Upper lobe of left lung (tissue), 6 donors: Measurements from ENCODE around the gene WIPI1. TPM values are rescaled to one million over a fixed set of nuclear protein-coding genes. Genes with fewer than 3 reads are reported as not detected.

ENCODE experiments used
- ATAC-seq, 2 donors: fragments of 200-7000 bp; cut with Tn5 transposase; one replicate each; pipeline ENCODE4 v1.9.1; 2022; ENCODE audit warnings: mild to moderate bottlenecking in 2 of 2, moderate library complexity in 2 of 2; ENCODE audit not compliant: low FRiP score in 2 of 2
- DNase-seq, 2 donors: peaks; one replicate each; pipeline ENCODE4 v3.0.0-alpha.2; 2019 to 2020
- H3K27ac ChIP-seq, 4 donors: fragments of 200-600 bp; sonication (generic); one replicate each; pipeline ENCODE4 v1.5.1; 2016 to 2019
- H3K27me3 ChIP-seq, 4 donors: fragments of 200-600 bp; sonication (generic); one replicate each; pipeline ENCODE4 v1.5.1; 2017 to 2019
- H3K36me3 ChIP-seq, 4 donors: fragments of 200-600 bp; sonication (generic); one replicate each; pipeline ENCODE4 v1.5.1; 2016 to 2019
- H3K4me1 ChIP-seq, 4 donors: fragments of 200-600 bp; sonication (generic); one replicate each; pipeline ENCODE4 v1.5.1; 2018 to 2019
- H3K4me3 ChIP-seq, 4 donors: fragments of 200-600 bp; sonication (generic); one replicate each; pipeline ENCODE4 v1.5.1; 2017 to 2019; ENCODE audit warnings: mild to moderate bottlenecking in 2 of 4, moderate library complexity in 1 of 4
- H3K9me3 ChIP-seq, 4 donors: fragments of 200-600 bp; sonication (generic); one replicate each; pipeline ENCODE4 v1.5.1; 2018 to 2019
- CTCF ChIP-seq, 6 experiments: fragments of 450-650 bp in 4 of 6; fragments of 200-600 bp in 2 of 6; sonication (generic) in 2 of 6; IDR thresholded peaks; one replicate each; pipeline ENCODE4 v1.5.1; 2016 to 2019; ENCODE audit warnings: antibody characterized with exemption in 6 of 6
- EP300 ChIP-seq, 4 donors: sonication (generic); formaldehyde crosslinking; IDR thresholded peaks; one replicate each; pipeline ENCODE4 v1.5.1; 2017; ENCODE audit warnings: antibody characterized with exemption in 4 of 4, control low read depth in 2 of 4
- POLR2A ChIP-seq, 4 donors: fragments of 450-650 bp; IDR thresholded peaks; one replicate each; pipeline ENCODE4 v1.5.1; 2016 to 2017; ENCODE audit warnings: antibody characterized with exemption in 4 of 4, mild to moderate bottlenecking in 2 of 4
- POLR2AphosphoS5 ChIP-seq, 2 donors: sonication (generic); formaldehyde crosslinking; IDR thresholded peaks; one replicate each; pipeline ENCODE4 v1.5.1; 2017; ENCODE audit warnings: antibody characterized with exemption in 2 of 2
- WGBS, 2 donors: methylation state at CpG; one replicate each; pipeline ENCODE4 v1.1.5; 2017 to 2018; 5-methylcytosine and 5-hydroxymethylcytosine counted together
- total RNA-seq, 6 donors: library from RNA; depleted of rRNA in 4 of 6; stranded (reverse); fragments of >200 nt in 4 of 6; gene quantifications; one replicate each; pipeline versions ENCODE4 v1.1.0 to v1.2.1, GENCODE V29; 2016 to 2021
- donor health status: DM: no; HTN: no; CAD: no; lungs with moderate emphysema.
- donor health status: DM: no; HTN: yes; CAD: no; lungs with severe emphysema.

The WIPI1 gene
- total RNA-seq, 6 donors from 2014 or later = 34.7 to 151 (median 44.4) TPM

DNA sequence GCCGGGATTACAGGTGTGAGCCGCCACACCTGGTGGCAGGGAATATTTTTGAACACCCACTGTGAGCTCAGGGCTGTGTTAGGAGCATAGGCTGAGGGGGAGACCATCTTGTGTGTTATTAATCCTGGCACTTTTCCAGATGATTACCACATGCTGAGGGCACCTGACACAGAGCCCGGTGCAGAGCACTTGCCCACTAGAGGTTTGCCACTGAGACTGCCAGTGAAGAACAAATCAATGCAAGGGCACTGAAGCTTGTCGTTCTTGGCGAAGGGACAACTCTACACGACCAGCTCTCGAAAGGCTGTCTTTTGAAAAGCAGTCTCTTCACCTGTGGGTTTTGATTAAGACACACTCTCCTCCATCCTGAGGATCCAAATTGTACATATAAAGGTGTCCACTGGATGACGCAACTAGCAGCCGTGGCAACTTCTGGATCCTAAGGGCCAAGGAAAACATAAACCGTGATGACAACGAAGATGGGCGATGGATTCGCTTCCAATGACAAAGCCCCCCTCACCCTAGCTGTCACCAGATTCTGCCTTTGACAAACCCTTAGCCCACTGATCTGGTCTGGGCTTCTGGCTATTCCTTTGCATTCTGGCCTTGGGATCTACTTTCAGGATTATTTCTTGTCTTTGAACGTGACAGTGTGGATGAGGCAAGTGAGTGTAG, 28.7 kb downstream of the WIPI1 start:
- no peak for ATAC-seq
- Histone ChIP-seq H3K27ac (no peak overlapping the region), H3K27me3 (no peaks in the 10 kb centered on the region), H3K4me1 (no peaks in the 10 kb centered on the region), H3K36me3 (peaks cover 43 to 100% (median 90%) of the 10 kb centered on the region in 4 donors), H3K9me3 (no peaks in the 10 kb centered on the region), H3K4me3 (no peak overlapping the region)
- DNase-seq = no peak
- TF ChIP-seq CTCF (IDR thresholded peaks at IDR 0.05) (no peak), POLR2AphosphoS5 (IDR thresholded peaks at IDR 0.05) (no peak), POLR2A (IDR thresholded peaks at IDR 0.05) (no peak)
- WGBS, 2 donors = 88 to 92% methylated on average over 12 to 14 of the region's 14 CpGs

- Histone ChIP-seq H3K4me1 (no peaks in the 10 kb centered on the region), H3K36me3 (peaks cover 36 to 100% (median 88%) of the 10 kb centered on the region in 4 donors), H3K9me3 (no peaks in the 10 kb centered on the region), H3K27me3 (no peaks in the 10 kb centered on the region), H3K4me3 (no peak overlapping the region), H3K27ac (no peak overlapping the region)
- ATAC-seq = no peak
- WGBS, 2 donors = 94 to 97% methylated on average over 7 of the region's 7 CpGs
- TF ChIP-seq EP300 (IDR thresholded peaks at IDR 0.05) = no peak
- no peak for TF ChIP-seq POLR2A (IDR thresholded peaks at IDR 0.05)
- TF ChIP-seq CTCF (IDR thresholded peaks at IDR 0.05) = no peak
- TF ChIP-seq POLR2AphosphoS5 (IDR thresholded peaks at IDR 0.05) = no peak
- DNase-seq = no peak
Observed at GRCh38 chr17:68427575-68427974, 29.7 kb downstream of the WIPI1 start.

DNA sequence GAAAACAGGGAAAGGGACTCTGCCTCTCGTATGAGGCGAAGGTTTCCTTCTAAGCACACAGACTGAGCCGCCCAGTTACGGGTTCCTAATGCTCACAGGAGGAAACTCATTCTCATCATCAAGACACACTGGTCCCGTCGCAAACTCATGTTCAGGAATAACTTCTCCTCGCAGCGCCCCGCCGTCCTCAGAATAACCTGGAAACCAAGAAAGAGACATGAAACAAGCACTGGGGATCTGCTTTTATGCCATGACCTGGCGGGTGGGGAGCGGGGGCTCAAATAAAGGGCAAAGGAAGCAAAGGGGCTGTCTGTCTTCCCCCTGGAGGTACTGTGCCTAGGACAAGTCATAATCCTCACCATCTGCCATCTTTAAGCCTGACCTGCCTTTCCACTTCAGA, 31.3 kb downstream of the WIPI1 start:
- H3K36me3 ChIP-seq = peaks cover 26 to 100% (median 83%) of the 10 kb centered on the region in 4 donors
- no peaks in the 10 kb centered on the region for H3K9me3 ChIP-seq
- no peaks in the 10 kb centered on the region for H3K27me3 ChIP-seq
- H3K4me3 ChIP-seq = no peak overlapping the region
- no peak overlapping the region for H3K27ac ChIP-seq
- TF ChIP-seq POLR2A (IDR thresholded peaks at IDR 0.05) (no peak), EP300 (IDR thresholded peaks at IDR 0.05) (no peak), POLR2AphosphoS5 (IDR thresholded peaks at IDR 0.05) (no peak), CTCF (IDR thresholded peaks at IDR 0.05) (no peak)
- 95% methylated on average over 12 of the region's 12 CpGs for WGBS, 2 donors
- no peak for ATAC-seq
- no peak for DNase-seq
- H3K4me1 ChIP-seq = no peaks in the 10 kb centered on the region

DNA sequence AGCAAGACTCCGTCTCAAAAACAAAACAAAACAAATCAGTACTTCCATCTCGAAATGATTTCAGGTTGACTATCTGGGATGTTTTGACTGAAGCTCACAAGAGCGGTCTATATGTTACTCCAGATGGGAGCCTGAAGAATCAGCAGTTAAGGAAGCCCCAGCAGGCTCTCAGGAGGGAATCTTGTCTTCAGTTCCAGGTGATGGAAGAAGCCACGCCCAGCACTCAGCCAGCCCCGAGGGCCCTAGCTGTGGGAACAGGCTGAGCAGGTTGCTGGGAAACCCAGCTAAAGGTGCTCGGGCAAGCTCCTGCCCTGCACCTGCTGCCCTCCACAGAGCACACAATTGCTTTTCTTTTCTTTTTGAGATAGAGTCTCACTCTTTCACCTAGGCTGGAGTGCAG, 32.4 kb downstream of the WIPI1 start:
- peak; percentile 45 to 82 for DNase-seq
- H3K4me1 ChIP-seq = no peaks in the 10 kb centered on the region
- TF ChIP-seq POLR2A (IDR thresholded peaks at IDR 0.05) (no peak), POLR2AphosphoS5 (IDR thresholded peaks at IDR 0.05) (no peak), EP300 (IDR thresholded peaks at IDR 0.05) (no peak), CTCF (IDR thresholded peaks at IDR 0.05) (no peak)
- no peaks in the 10 kb centered on the region for H3K27me3 ChIP-seq
- H3K9me3 ChIP-seq = no peaks in the 10 kb centered on the region
- 70 to 82% methylated on average over 3 to 6 of the region's 6 CpGs for WGBS, 2 donors
- peak in 1 of 2 donors; percentile 69 for ATAC-seq
- H3K36me3 ChIP-seq = peaks cover 14 to 100% (median 78%) of the 10 kb centered on the region in 4 donors
- H3K4me3 ChIP-seq = no peak overlapping the region
- H3K27ac ChIP-seq = no peak overlapping the region

DNA sequence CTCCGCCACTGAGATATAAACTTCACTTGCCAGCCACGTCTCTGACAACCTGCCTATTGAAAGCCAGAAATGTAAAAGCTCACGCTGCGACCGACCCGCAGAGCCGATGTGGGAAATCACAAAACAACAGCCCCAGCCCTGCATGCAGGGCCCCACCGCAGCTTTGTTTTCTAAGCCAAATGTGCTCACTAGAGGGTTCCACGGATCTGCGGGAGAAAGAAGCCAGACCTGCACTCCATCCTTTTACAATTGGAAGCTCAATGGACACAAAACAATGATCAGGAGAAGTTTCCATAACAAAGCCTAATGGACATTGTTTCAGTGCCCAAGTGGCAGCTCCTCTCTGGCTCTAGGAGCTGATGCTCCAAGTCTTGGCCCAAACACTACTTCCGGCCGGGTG, 33.1 kb downstream of the WIPI1 start:
- Histone ChIP-seq H3K27ac (no peak overlapping the region), H3K4me3 (no peak overlapping the region), H3K36me3 (peaks cover 12 to 100% (median 75%) of the 10 kb centered on the region in 4 donors), H3K27me3 (no peaks in the 10 kb centered on the region), H3K9me3 (no peaks in the 10 kb centered on the region), H3K4me1 (no peaks in the 10 kb centered on the region)
- DNase-seq = no peak
- no peak for ATAC-seq
- TF ChIP-seq CTCF (IDR thresholded peaks at IDR 0.05) (no peak), EP300 (IDR thresholded peaks at IDR 0.05) (no peak)
- WGBS, 2 donors = 85 to 100% methylated on average over 6 to 12 of the region's 12 CpGs
